HG02798 (cell line): ENCODE results near the gene RAB5B.
"Not testable (repeated sequence)": the region's sequence is repeated elsewhere in the genome, so short reads cannot be mapped to it uniquely, and the experiment has no call there.

Experiments used
- ATAC-seq: cut with Tn5 transposase; IDR thresholded peaks from one replicate; pipeline ENCODE4 v1.9.1; 2021; ENCODE audit warnings: mild to moderate bottlenecking; ENCODE audit not compliant: unreplicated experiment, poor library complexity

RAB5B gene

GRCh38 chr12:56011509-56012090 lies 37.7 kb downstream of the RAB5B start:
- no peak for ATAC-seq

GRCh38 chr12:56013482-56013881 lies 39.6 kb downstream of the RAB5B start:
- no peak for ATAC-seq

- ATAC-seq: no peak
Measured at GRCh38 chr12:56014205-56014604, 40.3 kb downstream of the RAB5B start.

- ATAC-seq: no peak
Measured at GRCh38 chr12:56017181-56017580, 43.3 kb downstream of the RAB5B start.

GRCh38 chr12:56018356-56018755 lies 44.5 kb downstream of the RAB5B start:
- ATAC-seq: no peak

GRCh38 chr12:56020423-56021184 lies 46.7 kb downstream of the RAB5B start, which contains the start of gene IKZF4:
TSS of gene IKZF4 (plus strand) at chr12:56021043. CDS start at chr12:56021494, 451 bp downstream.
- no peak for ATAC-seq

GRCh38 chr12:56021889-56022497 lies 48.1 kb downstream of the RAB5B start:
- ATAC-seq: no peak

GRCh38 chr12:56028511-56029165 lies 54.8 kb downstream of the RAB5B start:
- no peak for ATAC-seq

- no peak for ATAC-seq
Measured at GRCh38 chr12:56029166-56029519, 55.3 kb downstream of the RAB5B start.

GRCh38 chr12:56029666-56030293 lies 55.9 kb downstream of the RAB5B start:
- no peak for ATAC-seq

GRCh38 chr12:56031987-56032386 lies 58.1 kb downstream of the RAB5B start:
- ATAC-seq: no peak

- no peak for ATAC-seq
Measured at GRCh38 chr12:56034586-56035332, 60.9 kb downstream of the RAB5B start.

- no peak for ATAC-seq
Measured at GRCh38 chr12:56037161-56037560, 63.3 kb downstream of the RAB5B start.

- no peak for ATAC-seq
Measured at GRCh38 chr12:56038022-56038655, 64.3 kb downstream of the RAB5B start.

- ATAC-seq: no peak
Measured at GRCh38 chr12:56040151-56040550, 66.3 kb downstream of the RAB5B start.

- no peak for ATAC-seq
Measured at GRCh38 chr12:56040963-56041551, 67.2 kb downstream of the RAB5B start.

GRCh38 chr12:56041552-56042429 lies 67.9 kb downstream of the RAB5B start, which contains the start of gene RPS26:
TSS of gene RPS26 (plus strand) at chr12:56041918. CDS start at chr12:56042167, 249 bp downstream.
- peak; percentile 94 for ATAC-seq

- not testable (repeated sequence) for ATAC-seq
Measured at GRCh38 chr12:56042430-56042813, 68.5 kb downstream of the RAB5B start.
